Muscle layer of duodenum (tissue), 2 donors: ENCODE results near the gene CD40.

Source experiments
- H3K27ac ChIP-seq: one replicate; pipeline ENCODE4 v1.7.0; 2013; ENCODE audit warnings: mild to moderate bottlenecking, low read length
- H3K27me3 ChIP-seq: one replicate; pipeline ENCODE4 v1.7.0; 2013; ENCODE audit warnings: low read depth, mild to moderate bottlenecking, control low read depth, low read length
- H3K36me3 ChIP-seq, 2 donors: one replicate each; pipeline ENCODE4 v1.7.0; 2013; ENCODE audit warnings: low read length in 2 of 2, control low read depth in 1 of 2, mild to moderate bottlenecking in 1 of 2; ENCODE audit not compliant: insufficient read depth in 2 of 2, control insufficient read depth in 1 of 2
- H3K4me1 ChIP-seq, 2 donors: one replicate each; pipeline ENCODE4 v1.7.0; 2013; ENCODE audit warnings: low read length in 2 of 2, mild to moderate bottlenecking in 2 of 2, control low read depth in 1 of 2, moderate library complexity in 1 of 2; ENCODE audit not compliant: insufficient read depth in 2 of 2, control insufficient read depth in 1 of 2
- H3K4me3 ChIP-seq, 2 donors: one replicate each; pipeline ENCODE4 v1.7.0; 2013; ENCODE audit warnings: low read length in 2 of 2, low read depth in 1 of 2, mild to moderate bottlenecking in 1 of 2
- H3K9me3 ChIP-seq, 2 donors: one replicate each; pipeline ENCODE4 v1.7.0; 2013; ENCODE audit warnings: low read length in 2 of 2, control low read depth in 1 of 2, mild to moderate bottlenecking in 1 of 2; ENCODE audit not compliant: control insufficient read depth in 1 of 2
- donor health status: healthy.

Gene CD40

DNA sequence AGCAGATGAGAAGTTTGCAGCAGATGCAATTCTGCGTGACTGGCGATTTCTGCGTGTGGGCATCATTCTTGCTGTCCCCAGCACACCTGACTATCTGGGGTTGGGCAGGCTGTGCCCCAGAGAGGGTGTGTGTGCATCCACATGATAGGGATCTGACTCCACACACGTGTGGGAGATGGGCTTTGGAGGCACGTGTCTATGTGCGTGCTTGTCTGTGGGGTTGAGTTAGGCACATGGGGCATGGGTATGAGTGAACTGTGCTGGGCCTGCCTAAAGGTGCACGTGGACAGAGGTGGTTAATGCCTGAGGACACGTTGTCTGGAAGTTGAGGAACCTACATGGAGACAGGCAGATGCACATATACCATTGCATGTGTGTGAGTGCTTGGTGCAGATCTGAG, 50.3 kb downstream of the CD40 start:
- Histone ChIP-seq H3K27ac (no peak overlapping the region), H3K27me3 (peaks cover 21% of the 10 kb centered on the region), H3K4me1 (no peaks in the 10 kb centered on the region), H3K4me3 (no peak overlapping the region), H3K36me3 (no peaks in the 10 kb centered on the region), H3K9me3 (peaks cover 0 to 4% of the 10 kb centered on the region in 2 donors)

DNA sequence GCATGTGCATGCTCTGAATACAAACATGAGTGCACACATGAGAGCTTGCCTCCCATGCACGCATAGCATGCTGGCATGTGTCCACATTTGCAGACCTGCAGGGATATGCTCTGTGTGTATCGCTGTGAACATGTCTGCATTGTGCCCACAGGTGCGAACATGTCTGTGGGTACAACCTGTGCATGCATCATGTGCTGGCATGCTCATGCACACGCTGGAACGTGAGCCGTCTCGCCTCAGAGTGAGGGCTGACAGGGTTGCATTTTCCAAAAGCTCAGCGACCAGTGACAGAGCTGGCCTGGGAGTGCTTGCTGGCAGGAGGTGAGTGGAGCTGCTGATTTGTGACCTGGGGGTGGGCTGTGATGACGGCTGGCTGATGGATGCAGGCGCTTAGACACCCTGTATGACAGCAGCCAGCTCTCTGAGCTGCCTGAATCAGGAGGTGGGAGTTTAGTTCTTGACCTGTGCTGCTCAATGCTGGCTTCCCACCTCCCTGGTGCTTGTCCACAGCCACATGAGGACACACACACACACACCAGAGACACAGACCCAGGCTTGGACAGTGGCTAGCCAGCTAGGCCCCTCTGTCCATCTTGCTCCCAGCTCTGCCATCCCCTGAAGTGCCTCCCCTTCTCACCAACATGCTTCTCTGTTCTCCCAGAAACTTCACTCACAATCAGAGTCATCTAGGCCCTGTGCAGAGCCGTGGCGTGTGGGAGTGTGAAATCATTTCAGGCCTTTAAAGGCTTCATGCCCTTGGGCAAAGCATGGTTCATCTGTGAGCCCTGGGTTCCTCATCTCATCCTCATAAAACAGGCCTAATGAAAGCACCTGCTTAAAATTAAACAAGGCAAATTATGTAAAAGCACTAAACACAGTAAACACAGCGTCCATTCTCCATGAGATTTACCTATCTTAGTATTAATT, 51.4 kb downstream of the CD40 start:
- H3K4me3 ChIP-seq = no peak overlapping the region
- peaks cover 31% of the 10 kb centered on the region for H3K27me3 ChIP-seq
- no peaks in the 10 kb centered on the region for H3K36me3 ChIP-seq
- no peak overlapping the region for H3K27ac ChIP-seq
- no peaks in the 10 kb centered on the region for H3K4me1 ChIP-seq
- H3K9me3 ChIP-seq = peaks cover 0 to 4% of the 10 kb centered on the region in 2 donors

DNA sequence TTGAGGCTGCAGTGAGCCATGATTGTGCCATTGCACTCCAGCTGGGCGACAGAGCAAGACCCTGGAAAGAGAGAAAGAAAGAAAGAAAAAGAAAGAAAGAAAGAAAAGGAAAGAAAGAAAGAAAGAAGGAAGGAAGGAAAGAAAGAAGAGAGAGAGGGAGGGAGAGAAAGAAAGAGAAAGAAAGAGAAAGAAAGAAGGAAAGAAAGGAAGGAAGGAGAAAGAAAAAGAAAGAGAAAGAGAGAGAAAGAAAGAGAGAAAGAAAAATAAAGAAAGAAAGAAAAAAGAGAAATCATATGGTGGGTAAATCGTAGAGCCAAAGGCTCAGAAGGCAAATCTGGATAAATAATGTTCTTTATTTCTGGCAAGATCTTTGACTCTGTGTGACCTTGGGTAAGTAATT, 53.4 kb downstream of the CD40 start:
- Histone ChIP-seq H3K27me3 (peaks cover 37% of the 10 kb centered on the region), H3K4me3 (no peak overlapping the region), H3K27ac (no peak overlapping the region), H3K9me3 (peaks cover 0 to 4% of the 10 kb centered on the region in 2 donors), H3K4me1 (no peaks in the 10 kb centered on the region), H3K36me3 (no peaks in the 10 kb centered on the region)

DNA sequence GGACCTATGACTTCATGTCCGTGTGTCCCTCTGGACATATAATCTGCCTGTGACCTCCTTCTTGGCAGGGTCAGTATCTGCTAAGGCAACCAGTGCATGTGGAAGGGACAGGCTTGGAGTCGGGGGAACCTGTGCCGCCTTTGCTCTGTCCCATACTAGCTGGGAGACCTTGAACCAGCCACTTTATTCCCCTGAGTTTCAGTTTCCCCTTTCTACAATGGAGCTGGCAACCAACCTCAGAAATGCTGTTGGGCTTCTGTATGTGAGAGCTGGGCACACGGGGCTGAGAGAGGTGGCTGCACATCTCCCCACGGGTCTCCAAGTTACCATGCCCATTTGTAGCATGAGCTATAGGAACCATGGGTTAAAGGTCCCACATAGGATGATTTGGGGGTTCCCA, 53.8 kb downstream of the CD40 start:
- Histone ChIP-seq H3K9me3 (peaks cover 0 to 3% of the 10 kb centered on the region in 2 donors), H3K4me3 (no peak overlapping the region), H3K36me3 (no peaks in the 10 kb centered on the region), H3K27ac (no peak overlapping the region), H3K4me1 (no peaks in the 10 kb centered on the region), H3K27me3 (peaks cover 37% of the 10 kb centered on the region)

DNA sequence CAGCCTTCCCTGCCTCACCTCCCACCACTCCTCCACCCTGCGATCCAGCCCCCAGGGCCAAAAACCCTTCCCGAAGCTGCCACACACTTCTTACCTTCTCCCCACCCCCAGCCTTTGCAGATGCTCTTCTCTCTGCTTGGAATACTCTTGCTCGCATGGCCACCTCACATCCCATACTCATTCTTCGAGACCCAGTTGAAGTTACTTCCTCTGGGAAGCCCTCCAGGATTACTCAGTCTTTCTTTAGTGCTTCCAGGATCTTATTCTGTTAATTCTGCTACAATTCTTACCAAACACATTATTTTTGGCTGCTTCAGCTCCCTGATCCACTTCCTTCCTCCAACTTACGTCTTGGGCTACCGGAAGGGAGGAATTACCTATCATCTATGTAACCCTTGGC, 54.3 kb downstream of the CD40 start:
- no peaks in the 10 kb centered on the region for H3K36me3 ChIP-seq
- H3K4me1 ChIP-seq = no peaks in the 10 kb centered on the region
- no peak overlapping the region for H3K27ac ChIP-seq
- H3K4me3 ChIP-seq = no peak overlapping the region
- no peaks in the 10 kb centered on the region for H3K9me3 ChIP-seq
- peaks cover 37% of the 10 kb centered on the region for H3K27me3 ChIP-seq

DNA sequence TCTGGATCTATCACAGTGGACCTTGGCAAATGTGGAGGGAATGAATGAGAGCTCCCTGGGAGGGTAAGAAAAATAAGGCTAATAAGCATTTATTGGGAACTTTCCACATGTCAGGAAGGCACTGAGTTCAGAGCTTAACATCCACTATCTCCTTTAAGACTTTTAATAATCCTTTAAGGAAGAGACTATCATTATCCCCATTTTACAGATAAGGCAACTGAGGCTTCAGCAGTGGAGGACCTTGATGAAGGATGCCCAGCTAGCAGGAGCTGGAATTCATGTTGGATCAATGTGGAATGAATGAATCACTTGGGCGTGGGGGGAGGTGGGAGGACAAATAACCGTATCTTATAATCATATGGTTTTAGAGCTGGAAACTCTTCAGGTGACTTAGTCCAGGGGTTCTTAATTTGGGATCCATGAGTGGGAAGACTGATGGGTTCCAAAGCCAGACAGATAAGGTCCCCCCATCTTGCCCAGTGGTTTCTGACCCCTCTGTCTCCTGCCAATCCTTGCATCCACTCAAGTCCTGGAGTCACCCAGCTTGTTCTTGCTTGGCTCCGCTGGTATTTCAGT, 54.9 kb downstream of the CD40 start:
- Histone ChIP-seq H3K4me3 (no peak overlapping the region), H3K9me3 (no peaks in the 10 kb centered on the region), H3K36me3 (no peaks in the 10 kb centered on the region), H3K27me3 (peaks cover 37% of the 10 kb centered on the region), H3K27ac (no peak overlapping the region), H3K4me1 (no peaks in the 10 kb centered on the region)

DNA sequence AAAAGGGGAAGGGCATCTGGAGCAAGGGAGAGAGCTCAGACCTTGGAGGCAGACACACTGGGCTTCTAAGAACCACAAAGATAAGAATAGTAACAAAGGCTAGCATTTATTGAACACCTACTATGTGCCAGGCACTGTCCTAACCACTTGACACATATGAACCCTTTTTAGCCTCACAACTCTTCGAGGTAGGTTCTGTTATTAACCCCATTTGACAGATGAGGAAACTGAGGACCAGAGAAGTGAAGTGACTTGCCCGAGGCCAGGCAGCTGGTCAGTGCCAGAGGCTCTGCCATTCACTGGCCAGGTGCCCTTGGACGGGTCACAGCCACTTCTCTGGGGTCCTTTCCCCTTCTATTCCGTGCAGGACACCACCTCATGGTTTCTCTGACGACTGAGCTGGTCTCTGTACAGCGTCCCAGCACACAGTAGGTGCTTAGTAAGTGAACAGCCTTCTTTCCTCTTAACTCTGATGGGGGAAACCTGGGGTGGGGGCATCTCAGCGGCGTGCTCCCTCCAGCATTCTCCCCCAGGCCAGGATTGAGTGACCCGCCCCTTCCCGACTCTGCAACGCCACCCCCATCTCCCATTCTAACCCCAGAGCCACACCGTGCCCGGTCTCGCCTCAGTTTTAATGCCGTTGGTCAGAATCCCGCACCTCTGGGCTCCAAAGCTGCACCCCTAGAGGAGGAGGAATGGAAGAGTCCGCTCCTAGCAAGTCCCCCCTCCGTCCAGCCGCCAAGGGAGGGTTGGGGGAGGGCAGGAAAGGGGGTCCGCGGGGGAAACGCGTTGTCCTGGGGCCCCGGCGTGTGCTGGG, 55.7 kb downstream of the CD40 start:
- Histone ChIP-seq H3K36me3 (no peaks in the 10 kb centered on the region), H3K27ac (no peak overlapping the region), H3K9me3 (no peaks in the 10 kb centered on the region), H3K27me3 (peaks cover 37% of the 10 kb centered on the region), H3K4me3 (no peak overlapping the region), H3K4me1 (no peaks in the 10 kb centered on the region)

DNA sequence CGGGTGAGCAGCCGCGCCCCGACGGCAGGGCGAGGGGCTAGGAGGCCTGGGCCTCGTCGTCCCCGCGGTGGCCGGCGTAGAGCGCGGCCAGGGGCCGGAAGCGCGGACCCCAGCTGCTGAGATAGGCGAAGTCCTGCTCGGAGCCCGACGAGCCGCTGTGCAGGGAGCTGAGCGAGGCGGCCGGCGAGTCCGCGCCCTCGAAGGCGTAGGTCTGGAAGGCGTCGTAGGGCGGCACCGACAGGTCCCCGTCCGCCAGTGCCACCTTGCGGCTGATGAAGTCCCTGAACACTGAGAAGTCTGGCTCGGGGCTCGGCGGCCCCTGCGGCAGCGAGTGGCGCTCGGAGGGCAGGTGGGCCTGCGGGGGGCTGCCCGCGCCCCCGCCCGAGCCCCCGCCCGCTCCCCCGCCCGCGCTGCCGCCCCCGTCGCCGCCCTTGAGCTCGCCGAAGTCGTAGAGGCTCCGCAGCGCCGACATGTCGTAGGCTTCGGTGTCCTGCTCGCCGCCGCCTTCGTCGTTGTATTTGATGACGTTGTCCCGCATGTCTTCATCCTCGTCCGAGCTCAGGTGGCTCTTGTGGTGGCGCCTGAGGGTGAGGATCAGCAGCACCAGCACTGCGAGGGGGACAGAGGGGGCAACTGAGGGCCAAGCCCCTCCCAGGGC, 56.5 kb downstream of the CD40 start:
- no peak overlapping the region for H3K4me3 ChIP-seq
- no peaks in the 10 kb centered on the region for H3K9me3 ChIP-seq
- no peaks in the 10 kb centered on the region for H3K36me3 ChIP-seq
- H3K27me3 ChIP-seq = peaks cover 37% of the 10 kb centered on the region
- no peaks in the 10 kb centered on the region for H3K4me1 ChIP-seq
- H3K27ac ChIP-seq = no peak overlapping the region

DNA sequence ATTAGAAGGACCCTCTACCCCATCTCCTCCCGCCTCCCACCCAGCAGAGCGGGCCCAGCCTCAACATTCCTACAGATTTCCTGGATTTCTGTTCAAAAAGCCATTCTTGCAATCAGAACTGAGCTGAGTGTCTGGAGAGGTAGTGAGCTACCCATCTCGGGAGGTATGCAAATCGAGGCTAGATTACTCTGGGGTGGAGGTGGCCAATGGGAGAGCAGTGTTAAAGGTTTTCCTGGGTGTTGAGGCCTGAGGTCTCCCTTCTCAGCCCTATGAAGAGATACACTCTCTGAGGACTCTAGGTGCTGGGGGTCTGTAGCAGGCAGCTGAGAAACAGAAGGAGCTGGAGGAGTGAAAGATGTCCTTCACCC, 57.0 kb downstream of the CD40 start:
- Histone ChIP-seq H3K9me3 (no peaks in the 10 kb centered on the region), H3K27ac (no peak overlapping the region), H3K4me3 (no peak overlapping the region), H3K36me3 (no peaks in the 10 kb centered on the region), H3K4me1 (no peaks in the 10 kb centered on the region), H3K27me3 (peaks cover 41% of the 10 kb centered on the region)

DNA sequence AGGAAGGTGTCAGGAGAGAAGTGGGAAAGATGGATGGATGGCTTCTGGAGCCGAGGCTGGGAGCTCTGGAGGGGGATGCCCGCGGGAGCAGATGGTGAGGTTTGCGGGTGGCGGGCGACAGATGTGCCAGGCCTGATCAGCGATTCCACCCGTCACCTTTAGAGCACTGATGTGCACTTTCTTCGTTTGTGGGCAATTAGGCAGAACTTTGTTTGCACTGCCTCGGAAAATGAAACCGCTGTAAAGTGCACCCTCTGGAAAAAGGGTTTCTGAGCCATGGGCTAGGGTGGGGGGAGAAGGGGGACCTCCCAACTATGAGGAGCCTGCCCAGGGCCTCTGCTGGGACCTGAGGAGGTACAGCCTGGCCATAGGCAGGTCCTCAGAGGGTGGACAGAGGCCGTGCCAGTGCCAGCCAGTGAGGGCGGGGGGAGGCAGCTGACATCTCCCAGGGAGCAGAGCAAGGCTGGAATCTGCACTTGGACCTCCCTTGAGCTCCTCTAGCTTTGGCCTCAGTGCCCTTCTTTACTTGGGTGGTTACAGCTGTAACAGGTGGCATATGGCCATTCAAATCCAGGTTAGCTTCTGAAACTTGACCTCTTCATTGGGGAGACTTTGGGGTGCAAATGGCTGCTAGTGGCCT, 58.7 kb downstream of the CD40 start:
- Histone ChIP-seq H3K27ac (no peak overlapping the region), H3K27me3 (peaks cover 34% of the 10 kb centered on the region), H3K36me3 (no peaks in the 10 kb centered on the region), H3K9me3 (no peaks in the 10 kb centered on the region), H3K4me3 (no peak overlapping the region), H3K4me1 (no peaks in the 10 kb centered on the region)
